HG03045 (cell line): Measurements from ENCODE around the gene SMOC1.

ENCODE experiments used
- ATAC-seq: cut with Tn5 transposase; IDR thresholded peaks from one replicate; pipeline ENCODE4 v1.9.1; 2021; ENCODE audit warnings: mild to moderate bottlenecking, moderate library complexity; ENCODE audit not compliant: unreplicated experiment

Gene SMOC1

DNA sequence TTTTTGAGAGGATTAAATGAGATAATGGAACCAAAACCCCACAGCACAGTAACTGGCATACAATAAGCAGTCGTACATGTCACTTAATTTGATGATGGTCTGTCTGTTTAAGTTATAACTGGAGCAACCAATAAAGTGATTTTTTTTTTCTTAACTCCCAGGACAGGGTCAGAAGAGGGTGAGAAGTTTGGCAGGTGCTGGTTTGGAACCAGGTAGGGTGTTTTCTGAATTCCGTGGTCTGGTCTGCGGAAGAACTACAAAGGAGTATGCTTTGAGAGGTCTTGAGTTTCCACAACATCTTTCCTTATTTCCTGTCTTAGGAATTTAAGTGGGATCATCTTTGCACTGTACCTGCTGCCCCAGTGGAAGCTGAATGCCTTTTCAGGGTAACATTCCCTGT is 197.8 kb downstream of the SMOC1 start:
- no peak for ATAC-seq

DNA sequence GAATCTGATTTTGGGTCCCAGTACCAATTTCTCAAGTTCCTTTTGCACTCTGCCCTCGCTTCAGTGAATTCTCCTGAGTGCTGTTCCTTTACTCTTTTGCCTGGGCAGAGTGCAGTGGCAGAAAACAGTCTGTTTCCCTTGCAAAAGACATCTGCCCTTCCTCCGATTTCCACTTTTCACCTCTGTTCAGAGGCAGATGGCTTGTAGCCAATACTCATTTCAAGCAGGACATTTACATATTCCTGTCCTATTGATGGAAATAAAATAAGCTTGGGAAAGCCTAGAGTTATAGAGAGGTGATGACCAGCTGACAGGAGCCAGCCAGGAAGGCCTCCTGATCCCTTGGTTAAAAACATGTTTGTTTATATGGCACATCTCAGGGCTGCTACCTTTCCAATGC is 198.5 kb downstream of the SMOC1 start:
- ATAC-seq: no peak

DNA sequence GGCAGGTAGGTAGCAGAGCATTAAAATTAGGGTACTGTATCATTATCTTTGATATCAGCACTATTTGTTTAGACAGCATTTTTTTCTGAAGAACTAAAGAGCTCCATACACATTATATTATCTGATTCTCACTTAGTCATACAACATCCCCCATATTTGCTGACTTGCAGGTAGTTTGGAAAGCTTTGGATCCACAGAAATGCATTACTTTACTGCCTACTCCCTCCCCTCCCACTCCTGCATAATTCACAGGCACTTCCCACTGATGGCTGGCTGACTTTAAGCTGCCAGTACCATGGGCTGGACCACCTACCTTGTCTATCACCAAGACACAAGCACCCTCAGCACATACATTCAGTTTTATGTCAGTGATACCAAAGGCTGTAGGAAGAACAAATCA is 199.1 kb downstream of the SMOC1 start:
- ATAC-seq: no peak

DNA sequence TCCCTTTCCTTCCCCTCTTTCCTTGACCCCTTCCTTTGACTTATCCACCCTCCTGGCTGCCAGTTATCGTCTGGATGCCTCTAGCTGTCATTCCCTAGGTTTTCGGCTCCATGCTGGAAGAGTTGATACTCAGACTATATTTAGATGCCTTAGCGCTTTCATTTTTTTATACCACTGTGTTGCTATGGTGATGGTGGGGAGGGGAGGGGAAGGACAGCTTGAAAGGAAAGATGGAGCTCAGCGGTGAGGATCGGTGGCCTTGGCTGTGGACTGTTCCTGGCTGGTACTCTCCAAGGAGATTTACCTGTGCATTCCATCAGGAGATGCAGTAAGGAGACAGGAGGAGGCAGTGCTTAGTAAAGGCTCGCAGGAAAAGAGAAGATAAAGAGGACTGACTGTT is 200.9 kb downstream of the SMOC1 start:
- ATAC-seq: no peak
